ENCODE measurements around the gene ARL6IP5. TPM values are rescaled to one million over a fixed set of nuclear protein-coding genes. Genes with fewer than 3 reads are reported as not detected.

ARL6IP5 gene
- total RNA-seq, 1 experiment from 2014 or later = 31.2 TPM

- Mint-ChIP-seq H3K27ac (ENCODE audit: unreplicated experiment) (no peak overlapping the region), H3K4me1 (ENCODE audit: low read depth, unreplicated experiment) (no peaks in the 10 kb centered on the region), H3K9me3 (ENCODE audit: unreplicated experiment) (no peaks in the 10 kb centered on the region), H3K27me3 (ENCODE audit: insufficient read depth, unreplicated experiment) (no peaks in the 10 kb centered on the region), H3K4me3 (ENCODE audit: unreplicated experiment) (no peak overlapping the region), H3K36me3 (ENCODE audit: insufficient read depth, unreplicated experiment) (no peaks in the 10 kb centered on the region)
- Histone ChIP-seq H3K4me3 (ENCODE audit: low read depth, low read length) (no peak overlapping the region), H3K27me3 (replicated peaks; ENCODE audit: control insufficient read depth, insufficient read depth, low read length) (no peaks in the 10 kb centered on the region), H3K4me1 (peaks cover 8% of the 10 kb centered on the region; the same call in 1 of the 2 replicates), H3K9me3 (no peaks in the 10 kb centered on the region), H3K36me3 (ENCODE audit: control insufficient read depth, insufficient read depth, low read length) (no peaks in the 10 kb centered on the region)
- POLR2A ChIA-PET = no interaction called here
- CTCF ChIA-PET = interaction anchor here (0.8 to 1.4 kb wide), 3 partner anchors 41 to 264 kb away, joined by 3 to 5 read pairs (median 4); partner anchors contain the start of gene FRMD4B
- no peak for TF ChIP-seq CTCF (IDR thresholded peaks at IDR 0.05; ENCODE audit: insufficient read depth in 1 of 2, low read depth in 1 of 2, low read length in 1 of 2, severe bottlenecking in 1 of 2, unreplicated experiment in 1 of 2)
- no TSS peak for BruUV-seq (replicated peaks)
- DNase-seq = no peak
- intact Hi-C loops (cut with micrococcal nuclease; ENCODE audit: unreplicated experiment) = loop anchor here (1.0 kb wide), 3 partner anchors 185 to 550 kb away; no protein-coding TSS in a partner anchor
Observed at GRCh38 chr3:69121513-69121912, 36.8 kb downstream of the ARL6IP5 start.

GRCh38 chr3:69121950-69122349, 37.2 kb downstream of the ARL6IP5 start:
- no peaks in the 10 kb centered on the region for H3K27me3 Mint-ChIP-seq (ENCODE audit: insufficient read depth, unreplicated experiment)
- H3K36me3 ChIP-seq (ENCODE audit: control insufficient read depth, insufficient read depth, low read length) = no peaks in the 10 kb centered on the region
- no peak overlapping the region for H3K4me3 ChIP-seq (ENCODE audit: low read depth, low read length)
- H3K9me3 Mint-ChIP-seq (ENCODE audit: unreplicated experiment) = no peaks in the 10 kb centered on the region
- ChIA-PET CTCF (interaction anchor here (0.8 to 1.4 kb wide), 3 partner anchors 41 to 264 kb away, joined by 3 to 5 read pairs (median 4); partner anchors contain the start of gene FRMD4B), POLR2A (no interaction called here)
- no peaks in the 10 kb centered on the region for H3K27me3 ChIP-seq (replicated peaks; ENCODE audit: control insufficient read depth, insufficient read depth, low read length)
- intact Hi-C loops (cut with micrococcal nuclease; ENCODE audit: unreplicated experiment) = loop anchor here (1.0 kb wide), 3 partner anchors 184 to 549 kb away; no protein-coding TSS in a partner anchor
- no peak overlapping the region for H3K4me3 Mint-ChIP-seq (ENCODE audit: unreplicated experiment)
- BruUV-seq (replicated peaks) = no TSS peak
- no peaks in the 10 kb centered on the region for H3K36me3 Mint-ChIP-seq (ENCODE audit: insufficient read depth, unreplicated experiment)
- TF ChIP-seq CTCF (IDR thresholded peaks at IDR 0.05; ENCODE audit: insufficient read depth in 1 of 2, low read depth in 1 of 2, low read length in 1 of 2, severe bottlenecking in 1 of 2, unreplicated experiment in 1 of 2) = no peak
- no peak for DNase-seq
- H3K4me1 ChIP-seq = peaks cover 5% of the 10 kb centered on the region; the same call in 1 of the 2 replicates
- no peaks in the 10 kb centered on the region for H3K4me1 Mint-ChIP-seq (ENCODE audit: low read depth, unreplicated experiment)
- no peaks in the 10 kb centered on the region for H3K9me3 ChIP-seq
- no peak overlapping the region for H3K27ac Mint-ChIP-seq (ENCODE audit: unreplicated experiment)

GRCh38 chr3:69122403-69122802, 37.7 kb downstream of the ARL6IP5 start, which contains the start of gene LMOD3:
Gene LMOD3 (minus strand): TSS chr3:69122595. CDS start chr3:69122386, 209 bp downstream.
- Histone ChIP-seq H3K4me3 (ENCODE audit: low read depth, low read length) (no peak within 1 kb of the TSS), H3K36me3 (ENCODE audit: control insufficient read depth, insufficient read depth, low read length) (no peaks in the 10 kb centered on the region), H3K4me1 (peaks cover under 1% of the 10 kb centered on the region; the same call in 1 of the 2 replicates), H3K9me3 (no peaks in the 10 kb centered on the region), H3K27me3 (replicated peaks; ENCODE audit: control insufficient read depth, insufficient read depth, low read length) (no peaks in the 10 kb centered on the region)
- no peak within 1 kb of the TSS for H3K4me3 Mint-ChIP-seq (ENCODE audit: unreplicated experiment)
- H3K27ac Mint-ChIP-seq (ENCODE audit: unreplicated experiment) = no peak within 1 kb of the TSS
- intact Hi-C loops (cut with micrococcal nuclease; ENCODE audit: unreplicated experiment) = no loop called here
- CTCF ChIA-PET = no interaction called here
- no peak for DNase-seq
- TF ChIP-seq CTCF (IDR thresholded peaks at IDR 0.05; ENCODE audit: insufficient read depth in 1 of 2, low read depth in 1 of 2, low read length in 1 of 2, severe bottlenecking in 1 of 2, unreplicated experiment in 1 of 2) = no peak
- no peaks in the 10 kb centered on the region for H3K9me3 Mint-ChIP-seq (ENCODE audit: unreplicated experiment)
- H3K27me3 Mint-ChIP-seq (ENCODE audit: insufficient read depth, unreplicated experiment) = no peaks in the 10 kb centered on the region
- H3K4me1 Mint-ChIP-seq (ENCODE audit: low read depth, unreplicated experiment) = no peaks in the 10 kb centered on the region
- POLR2A ChIA-PET = no interaction called here
- no TSS peak for BruUV-seq (replicated peaks)
- H3K36me3 Mint-ChIP-seq (ENCODE audit: insufficient read depth, unreplicated experiment) = no peaks in the 10 kb centered on the region
